ENCODE data around the gene MDK.

The MDK gene

GRCh38 chr11:46404476-46405017 lies 23.1 kb downstream of the MDK start:
- no peak for DNase-seq (ENCODE audit: low read depth)

DNA sequence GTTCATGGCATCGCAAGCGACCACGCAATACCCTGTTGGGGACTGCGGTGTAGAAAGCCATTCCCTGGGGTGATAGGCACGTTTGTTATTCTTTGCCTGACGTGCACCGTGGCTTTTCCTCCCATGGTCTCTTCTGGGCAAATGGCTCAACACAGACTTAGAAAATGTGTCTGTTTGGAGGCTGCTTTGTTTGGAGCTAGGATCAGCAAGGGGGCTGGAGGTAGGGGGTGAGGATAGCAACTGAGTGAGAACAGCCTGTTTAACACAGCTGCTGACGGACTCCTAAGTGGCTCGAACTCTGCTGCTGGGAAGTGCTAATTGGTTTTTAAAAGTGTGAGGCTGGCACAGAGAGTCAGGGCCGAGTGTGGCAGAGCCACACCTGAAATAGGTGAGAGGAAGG lies 26.2 kb downstream of the MDK start:
- DNase-seq (ENCODE audit: low read depth) = no peak

- no peak for DNase-seq (ENCODE audit: low read depth)
Observed at GRCh38 chr11:46408407-46408986, 27.0 kb downstream of the MDK start.

DNA sequence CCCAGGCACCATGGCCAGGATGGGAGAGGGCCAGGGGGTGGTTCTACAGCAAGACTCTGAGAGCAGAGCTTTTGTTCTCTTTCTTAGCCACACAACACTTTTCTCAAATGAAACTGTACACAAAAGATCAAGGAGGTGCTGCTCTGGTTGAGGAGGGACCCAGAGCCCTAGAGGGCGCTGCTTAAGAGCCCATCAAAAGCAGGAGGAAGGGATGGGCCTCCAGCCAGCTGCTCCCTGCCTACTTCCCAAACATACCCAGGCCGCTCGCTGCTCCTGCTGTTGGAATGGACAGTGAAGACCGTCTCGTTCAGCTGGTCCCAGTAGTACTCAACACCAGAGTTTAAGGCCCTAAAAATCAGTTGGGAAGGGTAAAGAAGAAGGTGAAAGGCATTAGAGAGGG lies 28.6 kb downstream of the MDK start:
- no peak for DNase-seq (ENCODE audit: low read depth)

- DNase-seq (ENCODE audit: low read depth) = no peak
Observed at GRCh38 chr11:46413760-46414465, 32.4 kb downstream of the MDK start.

- no peak for DNase-seq (ENCODE audit: low read depth)
Observed at GRCh38 chr11:46414466-46414796, 33.0 kb downstream of the MDK start.

DNA sequence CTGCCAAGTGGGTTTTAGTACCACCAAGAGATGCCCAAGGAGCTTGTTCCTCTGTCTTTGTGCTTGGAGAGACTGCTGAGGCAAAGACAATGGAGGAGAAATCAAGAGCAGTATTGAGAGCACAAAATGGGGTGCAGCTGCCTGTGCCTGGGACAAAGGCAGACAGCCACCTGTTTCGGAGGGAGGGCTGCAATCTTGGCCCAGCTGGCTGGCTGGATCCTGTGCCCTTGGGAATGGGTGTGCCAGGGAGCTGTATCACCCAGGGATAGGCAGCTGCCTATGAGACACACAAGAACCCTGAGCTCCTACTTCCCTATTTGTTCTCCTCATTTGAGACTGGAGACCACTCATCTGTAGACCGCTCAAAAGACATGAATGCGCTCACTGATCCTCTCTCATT lies 33.4 kb downstream of the MDK start:
- DNase-seq (ENCODE audit: low read depth) = no peak

DNA sequence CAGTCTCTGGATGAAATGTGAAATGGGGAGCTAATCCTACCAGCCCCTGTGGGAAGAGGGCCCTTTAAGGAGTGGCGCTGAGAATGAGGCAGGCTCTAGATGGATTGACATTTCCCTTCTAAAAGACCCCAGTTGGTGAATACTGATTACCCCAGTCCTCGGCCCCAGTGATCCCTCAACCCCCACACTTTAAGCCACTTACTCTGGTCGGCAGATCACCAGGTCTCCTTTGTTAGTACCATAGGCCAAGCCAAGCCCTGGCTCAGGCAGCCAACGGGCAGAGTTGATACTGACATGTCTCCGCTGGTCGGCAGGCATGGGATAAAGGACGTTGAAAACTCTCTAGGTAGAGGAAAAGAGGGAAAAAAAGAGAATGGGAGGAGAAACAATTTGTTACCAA lies 36.2 kb downstream of the MDK start:
- DNase-seq (ENCODE audit: low read depth) = no peak

DNA sequence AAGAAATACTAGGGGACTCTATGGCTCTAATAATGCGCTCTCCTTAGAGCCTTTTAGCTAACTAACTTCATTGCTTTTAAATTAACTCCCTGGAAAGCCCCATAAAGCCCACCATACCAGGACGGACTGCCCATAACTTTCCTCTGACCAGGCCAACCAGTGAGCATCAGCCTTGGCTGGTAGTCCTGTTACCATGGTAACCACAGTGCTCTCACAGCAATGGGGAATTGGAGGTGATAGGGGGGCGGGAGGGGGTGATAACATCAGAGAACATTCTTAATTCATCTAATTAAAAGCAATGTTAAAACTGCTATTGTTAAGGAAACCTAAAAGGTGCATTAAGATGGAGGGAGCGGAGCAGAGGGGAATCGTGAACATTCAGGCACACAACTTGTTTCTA lies 37.3 kb downstream of the MDK start:
- DNase-seq (ENCODE audit: low read depth) = no peak

- DNase-seq (ENCODE audit: low read depth) = no peak
Observed at GRCh38 chr11:46420513-46420912, 39.0 kb downstream of the MDK start.

- DNase-seq (ENCODE audit: low read depth) = no peak
Observed at GRCh38 chr11:46421257-46421880, 39.9 kb downstream of the MDK start.

- peak; percentile 35 for DNase-seq (ENCODE audit: low read depth)
Observed at GRCh38 chr11:46422588-46422987, 41.1 kb downstream of the MDK start.

DNA sequence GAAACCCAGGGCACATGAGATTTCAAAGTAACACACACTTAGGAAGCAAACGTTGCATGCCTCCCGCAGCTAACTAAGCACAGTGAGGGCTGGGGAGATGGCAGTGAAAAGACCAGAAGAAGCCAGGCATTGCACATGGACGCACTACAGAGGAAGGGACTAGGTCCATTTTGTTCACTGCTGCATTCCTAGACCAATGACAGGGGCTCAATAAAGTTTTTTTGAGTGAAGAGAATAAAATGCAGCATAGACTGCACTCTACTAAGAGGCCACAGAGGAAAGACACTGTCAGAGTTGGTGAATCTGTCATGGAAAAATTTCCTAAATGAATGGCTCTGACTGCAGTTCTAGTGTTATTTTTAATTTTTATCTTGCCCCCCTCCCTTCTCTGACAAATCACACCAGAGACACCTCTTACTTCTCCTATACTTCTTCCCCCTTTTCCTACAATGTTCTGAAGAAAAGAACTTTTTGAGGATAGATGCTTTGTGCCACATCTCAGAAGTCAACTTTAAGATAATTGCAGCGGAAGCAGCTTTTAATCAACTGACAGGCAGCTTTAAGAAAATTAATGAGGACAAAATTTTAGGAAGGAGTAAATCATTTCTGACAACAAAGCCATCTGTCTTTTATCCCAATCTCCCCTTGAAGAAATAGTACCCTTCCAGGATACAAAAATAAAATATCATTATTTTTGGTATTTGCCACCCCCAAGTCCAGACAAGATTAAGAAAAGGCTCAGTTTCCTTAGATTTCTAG lies 44.9 kb downstream of the MDK start:
- DNase-seq (ENCODE audit: low read depth) = no peak

- DNase-seq (ENCODE audit: low read depth) = no peak
Observed at GRCh38 chr11:46427364-46427763, 45.9 kb downstream of the MDK start.

DNA sequence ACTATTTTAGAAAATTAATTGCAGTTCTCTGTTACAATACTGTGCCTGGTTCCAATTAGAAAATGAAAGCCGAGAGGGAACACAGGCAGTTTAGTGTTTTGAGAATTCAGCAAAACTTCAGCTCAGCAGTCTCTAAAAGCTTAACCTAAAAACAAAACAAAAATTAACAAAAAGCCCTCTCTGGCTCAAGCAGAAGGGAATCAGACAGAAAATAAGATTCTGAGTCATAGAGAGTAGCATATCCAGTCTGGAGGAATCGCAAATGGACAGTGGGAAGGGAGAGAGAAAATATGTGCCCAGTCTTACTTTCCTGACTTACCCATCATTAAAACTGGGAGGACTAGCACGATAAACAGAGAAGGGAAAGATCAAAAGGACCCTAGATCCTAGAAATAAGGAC lies 48.2 kb downstream of the MDK start:
- DNase-seq (ENCODE audit: low read depth) = no peak

GRCh38 chr11:46431211-46431610 lies 49.7 kb downstream of the MDK start:
- DNase-seq (ENCODE audit: low read depth) = no peak

All from iris pigment epithelial cell (primary cell).